Bronchial smooth muscle cell (primary cell): Measurements from ENCODE around the gene DNASE1L1. TPM values are rescaled to one million over a fixed set of nuclear protein-coding genes. Genes with fewer than 3 reads are reported as not detected.

Experiments
- total RNA-seq: library from RNA; depleted of rRNA; stranded (reverse); fragments of >200 nt; gene quantifications from 2 replicates; pipeline ENCODE4 v1.2.1, GENCODE V29; 2014

DNASE1L1 gene
- total RNA-seq: 48.6 and 76.1 TPM in 2 replicates

DNA sequence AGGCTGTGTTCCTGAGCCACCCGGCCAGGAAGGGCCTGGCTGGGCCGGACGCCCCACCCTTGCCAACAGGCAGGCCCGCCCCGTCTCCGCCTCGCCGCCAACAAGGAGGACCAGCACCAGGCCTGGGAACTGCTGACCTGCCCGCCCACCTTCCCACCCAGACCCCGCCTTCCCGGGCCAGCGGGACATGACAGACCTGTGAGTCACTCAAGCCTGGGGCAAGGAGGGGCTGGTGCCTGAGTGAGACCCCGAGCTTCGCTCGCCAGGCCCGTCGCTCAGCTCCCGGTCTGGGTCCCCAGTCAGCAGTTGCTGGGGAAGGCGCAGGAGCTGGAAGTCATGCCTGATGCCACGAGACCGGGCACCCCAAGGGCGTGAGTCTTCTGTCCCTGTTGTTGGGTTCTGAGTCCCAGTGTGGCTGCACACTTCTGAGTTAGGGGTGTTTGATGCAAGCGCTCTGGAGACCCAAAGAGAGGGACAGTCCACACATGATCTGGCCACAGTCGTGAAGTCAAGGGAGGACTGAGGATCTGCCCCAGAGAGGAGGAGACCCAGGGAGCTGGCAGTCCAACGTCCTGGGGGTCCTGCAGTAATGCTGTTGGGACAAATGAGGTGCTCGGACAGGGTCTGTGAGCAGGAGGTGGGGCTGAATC, at the start of gene DNASE1L1:
DNASE1L1 (minus strand) TSS at position 33 of the 650 bp plus-strand sequence. CDS start 3,686 bp downstream, outside the sequence.

DNA sequence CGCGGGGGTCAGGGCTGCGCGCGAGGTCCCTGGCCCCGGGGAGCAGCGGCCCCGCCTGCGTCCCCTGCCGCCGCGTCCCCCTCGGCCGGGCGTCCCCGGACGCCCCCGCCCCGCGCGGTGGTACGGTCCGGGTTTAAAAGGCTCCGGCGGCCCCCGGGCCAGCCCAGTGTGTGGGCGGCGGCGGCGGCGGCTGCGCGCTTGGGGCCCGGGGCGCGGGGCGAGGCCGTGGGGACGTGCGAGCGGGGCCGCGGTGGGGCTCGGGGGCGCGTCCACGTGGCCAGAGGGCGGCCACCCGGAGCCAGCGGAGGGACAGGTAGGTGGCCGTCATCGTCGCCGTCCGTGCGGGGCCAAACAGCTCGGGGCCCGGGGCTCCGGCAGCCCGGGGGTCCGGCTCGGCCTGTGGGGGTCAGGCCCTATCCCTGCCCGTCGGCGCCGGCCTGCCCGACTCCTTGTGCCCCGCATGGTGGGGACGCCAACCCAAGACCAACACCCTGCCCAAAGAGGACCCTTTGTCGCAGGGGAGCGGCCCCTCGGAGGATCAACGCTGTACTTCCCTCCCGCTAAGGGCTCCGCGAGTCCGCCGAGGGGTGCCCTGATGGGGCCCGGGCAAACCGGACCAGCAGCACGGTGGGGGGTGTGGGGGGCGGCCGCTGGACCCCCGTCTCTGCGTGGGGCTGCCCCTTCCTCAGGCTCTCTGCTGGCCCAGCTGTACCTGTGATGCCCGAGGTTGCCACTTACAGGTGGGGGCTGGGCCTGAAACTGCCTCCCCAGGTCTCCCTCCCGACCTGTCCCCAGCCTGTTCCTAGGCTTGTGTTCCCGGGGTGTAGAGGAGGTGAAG, 49.3 kb upstream of the DNASE1L1 start, which contains the start of gene PLXNA3:
PLXNA3 (plus strand) TSS at position 166 of the 838 bp plus-strand sequence. CDS start 1,903 bp downstream, outside the sequence.

GRCh38 chrX:154443992-154444754, 35.1 kb upstream of the DNASE1L1 start, which contains the start of gene FAM50A:
Gene FAM50A, plus strand, starts transcription at chrX:154444141. Its CDS starts 95 bp downstream, at chrX:154444236.

DNA sequence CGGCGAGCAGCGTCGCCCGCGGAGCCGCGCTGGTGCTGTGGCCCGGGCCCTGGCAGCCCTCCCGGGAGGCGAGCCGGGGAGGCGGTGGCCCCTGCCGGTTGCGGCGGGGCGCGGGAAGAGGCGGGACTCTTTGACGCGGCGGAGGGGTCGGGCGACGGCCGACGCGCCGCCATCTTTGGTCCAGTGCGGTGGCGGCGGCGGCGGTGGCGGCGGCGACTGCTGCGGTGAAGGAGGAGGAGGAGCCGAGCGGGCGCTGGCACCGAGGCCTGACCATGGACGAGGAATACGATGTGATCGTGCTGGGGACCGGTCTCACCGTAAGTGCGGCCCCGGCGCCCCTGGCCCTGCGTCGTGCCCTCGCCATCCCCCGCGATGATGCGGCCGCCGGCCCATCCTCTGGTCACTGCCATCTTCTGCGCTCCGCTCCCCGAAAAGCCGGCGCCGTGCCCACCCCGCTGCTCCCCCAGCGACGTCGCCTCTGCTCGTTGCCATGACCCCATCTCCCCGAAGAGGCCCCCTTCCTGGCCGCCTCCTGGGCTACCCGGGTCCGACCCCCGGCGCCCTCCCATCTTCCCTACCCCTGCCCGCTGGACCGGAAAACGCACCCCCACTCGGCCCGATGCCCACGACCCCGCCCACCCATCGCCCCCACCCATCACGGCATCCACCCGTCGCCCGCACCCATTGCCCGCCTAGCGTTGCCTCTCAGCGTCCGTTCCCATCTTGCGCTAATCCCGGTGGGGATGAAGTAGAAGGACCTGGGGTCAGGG, 28.1 kb upstream of the DNASE1L1 start, which contains the start of gene GDI1:
GDI1 (plus strand) TSS at position 172 of the 770 bp plus-strand sequence; CDS start at position 273, 101 bp downstream.

GRCh38 chrX:154428176-154429171, 19.4 kb upstream of the DNASE1L1 start, which contains the start of gene ATP6AP1:
Gene ATP6AP1, plus strand, starts transcription at chrX:154428677. Its CDS starts 16 bp downstream, at chrX:154428693.

GRCh38 chrX:154397888-154398667, 11.0 kb downstream of the DNASE1L1 start, which contains the start of gene RPL10:
Gene RPL10, plus strand, starts transcription at chrX:154398377. Its CDS starts 143 bp downstream, at chrX:154398520.

GRCh38 chrX:154378799-154379568, 30.1 kb downstream of the DNASE1L1 start, which contains the start of gene EMD:
Gene EMD, plus strand, starts transcription at chrX:154379295. Its CDS starts 190 bp downstream, at chrX:154379485.

DNA sequence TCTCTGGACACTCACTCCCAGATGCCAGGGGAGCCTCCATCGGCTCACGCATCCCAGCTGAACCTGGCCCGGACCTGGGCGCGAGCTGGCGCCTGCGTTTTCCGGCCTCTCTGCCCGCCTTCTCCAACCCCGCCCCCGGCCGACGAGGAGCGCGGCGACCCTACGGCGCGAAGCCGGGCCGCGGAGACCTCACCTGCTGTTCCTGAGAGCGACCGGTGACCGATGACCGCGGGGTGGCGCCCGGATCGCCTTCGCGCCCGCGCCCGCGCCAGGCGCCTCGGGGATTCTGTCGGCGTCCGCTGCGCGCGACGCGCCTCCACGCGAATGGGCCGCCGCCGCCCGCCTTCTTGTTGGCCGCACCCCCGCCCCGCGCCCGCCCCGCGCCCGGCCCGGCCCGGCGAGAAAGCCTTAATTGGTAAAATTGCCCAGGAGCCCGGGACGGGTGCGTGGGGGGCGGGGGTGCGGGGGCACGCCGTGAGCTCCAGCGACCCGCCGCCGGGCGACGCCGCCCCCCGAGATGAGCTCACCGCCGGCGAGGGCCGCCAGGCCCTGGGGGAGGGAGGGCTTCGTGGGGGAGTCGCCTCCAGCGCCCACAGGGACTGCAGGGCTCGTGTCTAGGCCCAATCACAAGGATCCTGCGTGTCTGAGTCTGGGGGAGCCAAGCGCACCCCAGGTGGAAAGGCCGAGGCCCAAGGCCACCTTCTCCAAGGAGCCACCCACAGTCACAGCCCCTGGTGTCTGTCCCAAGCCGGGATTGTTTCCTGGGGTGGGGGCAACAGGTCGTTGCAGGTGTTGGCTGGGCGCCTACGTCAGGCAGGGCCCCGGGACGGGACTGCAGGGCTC, 34.5 kb downstream of the DNASE1L1 start, which contains the start of gene FLNA:
FLNA (minus strand) TSS at position 322 of the 843 bp plus-strand sequence. CDS start 3,389 bp downstream, outside the sequence.

Other genes with a start within 250 kb of the DNASE1L1 start
- not detected in 2 replicates for gene OPN1MW, start 226.7 kb downstream of the DNASE1L1 start, total RNA-seq
- not detected in 2 replicates for gene OPN1MW2, start 189.5 kb downstream of the DNASE1L1 start, total RNA-seq
- not detected in 2 replicates for gene OPN1MW3, start 151.7 kb downstream of the DNASE1L1 start, total RNA-seq
- not detected in 2 replicates for gene TEX28, start 114.1 kb downstream of the DNASE1L1 start, total RNA-seq
- not detected in 2 replicates for gene TKTL1, start 113.5 kb downstream of the DNASE1L1 start, total RNA-seq
- 1,283 and 1,391 TPM in 2 replicates for gene FLNA, start 34.6 kb downstream of the DNASE1L1 start, total RNA-seq
- gene EMD, start 30.0 kb downstream of the DNASE1L1 start, total RNA-seq: 17.9 and 20.0 TPM in 2 replicates
- gene RPL10, start 10.9 kb downstream of the DNASE1L1 start, total RNA-seq: 1,700 and 2,148 TPM in 2 replicates
- 12.3 and 18.9 TPM in 2 replicates for gene TAFAZZIN, start 2.3 kb upstream of the DNASE1L1 start, total RNA-seq
- 44.9 and 46.7 TPM in 2 replicates for gene ATP6AP1, start 19.4 kb upstream of the DNASE1L1 start, total RNA-seq
- 86.7 and 124 TPM in 2 replicates for gene GDI1, start 27.9 kb upstream of the DNASE1L1 start, total RNA-seq
- gene FAM50A, start 34.9 kb upstream of the DNASE1L1 start, total RNA-seq: 118 and 128 TPM in 2 replicates
- gene PLXNA3, start 49.0 kb upstream of the DNASE1L1 start, total RNA-seq: 9.1 and 16.4 TPM in 2 replicates
- gene LAGE3, start 70.0 kb upstream of the DNASE1L1 start, total RNA-seq: 18.7 and 23.3 TPM in 2 replicates
- 31.4 and 32.2 TPM in 2 replicates for gene UBL4A, start 77.4 kb upstream of the DNASE1L1 start, total RNA-seq
- 9.5 and 11.3 TPM in 2 replicates for gene SLC10A3, start 81.4 kb upstream of the DNASE1L1 start, total RNA-seq
- 24.6 and 34.3 TPM in 2 replicates for gene FAM3A, start 107.0 kb upstream of the DNASE1L1 start, total RNA-seq
- gene G6PD, start 137.6 kb upstream of the DNASE1L1 start, total RNA-seq: 103 and 153 TPM in 2 replicates
- gene IKBKG, start 138.4 kb upstream of the DNASE1L1 start, total RNA-seq: 16.8 and 18.0 TPM in 2 replicates
- gene CTAG1A, start 175.9 kb upstream of the DNASE1L1 start, total RNA-seq: not detected in 2 replicates
- not detected in 2 replicates for gene CTAG1B, start 210.0 kb upstream of the DNASE1L1 start, total RNA-seq
- gene CTAG2, start 244.3 kb upstream of the DNASE1L1 start, total RNA-seq: not detected in 2 replicates